NB4 (cell line): ENCODE results near the gene LPAR6.

Experiments
- DNase-seq: peaks from one replicate; pipeline ENCODE4 v3.0.0; 2010; ENCODE audit warnings: low read depth
- H3K4me3 ChIP-seq: one replicate; pipeline ENCODE4 v1.5.1; 2011; ENCODE audit warnings: mild to moderate bottlenecking, low read depth, low read length, moderate library complexity
- CTCF ChIP-seq: IDR thresholded peaks from one replicate; pipeline ENCODE4 v1.5.1; 2012; ENCODE audit warnings: low read depth, low read length
- MAX ChIP-seq: IDR thresholded peaks from 2 replicates; pipeline ENCODE4 v1.6.1; 2011; ENCODE audit warnings: low read depth, low read length
- MYC ChIP-seq: IDR thresholded peaks from 2 replicates; pipeline ENCODE4 v1.6.1; 2011; ENCODE audit warnings: low read depth, low read length
- POLR2A ChIP-seq: IDR thresholded peaks from 2 replicates; pipeline ENCODE4 v1.6.1; 2011; ENCODE audit warnings: mild to moderate bottlenecking; ENCODE audit not compliant: insufficient read length; ENCODE audit errors: extremely low read depth

The LPAR6 gene

GRCh38 chr13:48448959-48449614 is 36.2 kb upstream of the LPAR6 start:
- TF ChIP-seq POLR2A (no peak), CTCF (no peak), MAX (no peak), MYC (no peak)
- H3K4me3 ChIP-seq = peak overlapping the region; percentile 22
- peak; percentile 81 for DNase-seq

DNA sequence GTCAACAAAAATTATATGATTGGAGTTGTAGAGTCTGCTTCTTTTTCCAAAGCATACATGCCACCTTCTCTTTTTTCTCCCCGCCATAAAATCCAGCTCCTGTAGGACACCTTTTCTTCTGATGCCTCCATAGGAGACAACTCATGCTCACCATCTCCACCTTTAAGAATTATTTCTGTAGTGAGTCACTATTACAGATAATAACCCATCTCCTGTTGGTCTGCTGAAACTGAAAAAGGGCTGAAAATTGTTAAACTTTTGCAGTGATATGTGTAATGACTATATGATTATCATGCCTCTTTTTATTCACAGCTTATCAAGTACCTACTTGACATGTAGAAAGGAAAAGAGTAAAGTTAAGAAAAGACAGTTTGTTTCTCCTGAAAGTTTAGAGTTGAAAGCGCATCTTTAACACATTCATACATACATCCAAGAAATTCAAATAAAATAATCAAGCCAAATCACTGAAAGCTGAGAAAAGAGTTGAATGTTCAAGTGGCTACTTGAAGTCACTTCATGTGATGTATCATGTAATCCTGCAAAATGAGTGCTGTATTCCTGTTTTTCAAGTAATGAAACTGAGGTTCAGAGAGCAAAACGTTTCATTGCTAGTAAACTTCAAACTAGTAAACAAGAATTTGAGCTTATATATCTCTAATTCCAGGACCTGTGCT is 35.5 kb upstream of the LPAR6 start:
- no peak for DNase-seq

DNA sequence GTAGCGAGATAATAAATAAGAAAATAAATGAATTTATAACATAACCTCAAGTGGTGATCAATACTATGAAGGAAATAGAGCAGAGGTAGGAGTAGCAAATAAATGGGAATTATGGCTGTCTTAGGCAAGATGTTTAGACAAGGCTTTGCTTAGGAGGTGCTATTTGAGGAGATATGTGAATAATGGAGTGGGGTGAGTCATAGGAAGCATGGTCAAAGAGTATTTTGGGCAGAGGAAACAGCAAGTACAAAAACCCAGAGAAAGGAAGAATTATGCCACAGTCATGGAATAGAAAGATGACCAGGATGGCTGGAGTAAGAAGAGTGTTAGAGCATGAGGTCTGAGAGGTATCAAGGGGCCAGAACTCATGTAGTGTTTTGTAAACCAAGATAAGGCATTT is 33.6 kb upstream of the LPAR6 start:
- peak; percentile 64 for DNase-seq
- no peak overlapping the region for H3K4me3 ChIP-seq
- TF ChIP-seq MAX (no peak; the same call in 1 of the 2 replicates), POLR2A (no peak), MYC (no peak), CTCF (no peak)

More for the DNA sequence above, 35.5 kb upstream of the LPAR6 start:
- TF ChIP-seq POLR2A (no peak), CTCF (no peak), MYC (no peak), MAX (no peak)
- peak overlapping the region; percentile 6 for H3K4me3 ChIP-seq

- no peak overlapping the region for H3K4me3 ChIP-seq
- TF ChIP-seq CTCF (no peak), POLR2A (no peak), MAX (no peak), MYC (no peak)
- DNase-seq = no peak
Measured at GRCh38 chr13:48443442-48444208, 30.7 kb upstream of the LPAR6 start.

GRCh38 chr13:48437371-48437770 is 24.5 kb upstream of the LPAR6 start:
- H3K4me3 ChIP-seq = no peak overlapping the region
- no peak for DNase-seq
- no peak for TF ChIP-seq MAX
- TF ChIP-seq MYC = no peak
